GM20431 (cell line): ENCODE measurements around the gene MIER2.

Experiments
- in situ Hi-C: fragments of 300-500 bp; cut with MseI, MboI; formaldehyde crosslinking; loops from one replicate; pipeline ENCODE4 v1.15.0; 2020; ENCODE audit warnings: low sequenced_read_pairs; ENCODE audit not compliant: unreplicated experiment

Gene MIER2

DNA sequence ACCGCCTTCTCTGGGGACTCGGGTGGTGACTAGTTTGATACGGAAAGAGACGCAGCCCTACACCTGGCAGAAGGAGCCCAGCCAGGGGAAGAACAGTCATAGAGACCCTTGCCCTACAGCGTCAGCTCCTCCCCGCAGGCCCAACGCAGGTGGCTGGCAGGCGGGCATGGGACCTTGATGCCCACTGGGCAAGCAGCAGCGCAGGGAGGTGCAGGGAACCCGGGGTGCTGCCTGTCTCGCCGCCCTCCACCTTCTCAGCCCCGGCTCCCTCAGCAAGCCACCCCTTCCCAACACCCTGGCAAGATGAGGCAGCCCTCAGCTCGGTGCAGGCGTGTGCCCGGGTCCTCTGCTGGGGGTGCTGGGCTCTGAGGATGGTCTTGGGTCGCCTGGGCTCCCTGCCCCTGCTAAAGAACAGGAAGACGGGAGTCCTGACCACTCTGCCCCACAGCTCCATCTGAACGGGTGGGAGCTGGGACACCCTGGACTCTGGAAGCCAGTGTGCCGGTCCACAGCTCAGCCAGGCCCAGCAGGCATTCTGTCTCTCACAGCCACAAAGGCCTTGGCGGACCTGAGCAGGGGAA is 9.0 kb downstream of the MIER2 start:
- in situ Hi-C loops: no loop called here

DNA sequence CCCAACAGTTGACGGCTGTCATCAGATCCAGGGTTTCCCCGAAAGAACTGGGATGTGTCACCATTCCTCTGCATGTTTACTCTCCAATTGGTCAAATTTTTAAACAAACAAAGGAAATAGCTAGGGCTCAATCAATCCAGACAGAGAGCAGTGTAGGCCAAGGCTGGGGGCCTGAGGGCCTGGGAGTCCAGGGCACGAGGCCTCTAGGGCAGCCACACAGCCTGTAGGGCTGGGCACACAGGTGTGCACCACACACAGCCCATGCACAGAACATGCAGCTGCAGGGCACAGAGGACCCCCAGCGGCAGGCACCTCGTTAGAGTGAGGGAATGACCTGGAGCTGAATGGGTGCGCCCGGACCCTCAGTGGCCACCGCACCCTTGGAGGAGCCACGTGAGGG is 9.5 kb downstream of the MIER2 start:
- in situ Hi-C loops: no loop called here

DNA sequence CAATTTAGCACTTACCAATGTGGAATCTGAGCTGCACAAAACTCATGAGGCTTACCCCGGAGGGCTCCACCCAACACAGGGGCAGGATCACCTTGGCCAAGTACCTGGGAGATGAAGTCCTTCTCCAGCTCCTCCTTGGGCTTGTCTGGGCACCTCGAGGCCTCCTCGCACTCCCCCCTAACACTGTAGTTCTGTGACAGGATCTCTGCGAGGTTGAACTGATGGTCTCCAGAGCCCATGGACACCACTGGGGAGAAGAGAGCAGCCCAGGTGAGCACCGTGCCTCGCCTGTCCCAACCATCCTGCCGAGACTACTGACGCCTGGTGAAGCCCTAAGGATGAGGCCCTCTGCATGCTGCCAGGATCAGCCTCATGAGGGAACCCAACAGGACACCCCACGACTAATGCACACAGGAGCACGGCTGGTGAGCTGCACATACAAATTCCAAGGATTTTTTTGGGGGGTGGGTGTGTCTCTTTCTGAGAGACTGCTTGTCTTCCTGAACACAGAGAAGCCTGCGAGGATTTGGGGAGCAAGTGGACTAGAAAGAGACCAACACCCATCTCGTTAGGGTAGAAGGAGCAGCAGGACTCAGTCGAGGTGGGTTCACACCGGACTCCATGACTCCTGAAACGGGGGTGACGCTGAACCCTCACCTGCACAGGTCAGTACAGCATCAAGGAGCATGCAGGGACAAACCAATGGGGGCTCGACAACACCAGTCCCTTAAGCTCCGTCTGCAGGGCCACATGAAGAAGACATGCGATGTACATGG is 10.1 kb downstream of the MIER2 start:
- in situ Hi-C loops: no loop called here

DNA sequence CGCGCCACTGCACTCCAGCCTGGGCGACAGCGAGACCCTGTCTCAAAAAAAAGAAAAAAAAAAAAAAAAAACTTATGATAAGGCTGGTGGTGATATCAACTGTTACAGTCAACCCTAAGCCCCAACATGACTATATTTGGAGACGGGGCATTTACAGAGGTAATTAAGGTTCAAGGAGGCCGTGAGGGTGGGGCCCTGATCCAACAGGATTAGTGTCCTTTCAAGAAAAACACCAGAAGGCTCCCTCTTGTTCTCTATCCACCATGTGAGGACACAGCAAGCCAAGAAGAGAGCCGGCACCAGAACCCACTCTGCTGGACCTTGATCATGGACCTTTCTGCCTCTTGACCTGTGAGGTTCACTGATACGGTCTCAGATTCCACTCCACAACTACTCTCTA is 14.1 kb downstream of the MIER2 start:
- in situ Hi-C loops: no loop called here

DNA sequence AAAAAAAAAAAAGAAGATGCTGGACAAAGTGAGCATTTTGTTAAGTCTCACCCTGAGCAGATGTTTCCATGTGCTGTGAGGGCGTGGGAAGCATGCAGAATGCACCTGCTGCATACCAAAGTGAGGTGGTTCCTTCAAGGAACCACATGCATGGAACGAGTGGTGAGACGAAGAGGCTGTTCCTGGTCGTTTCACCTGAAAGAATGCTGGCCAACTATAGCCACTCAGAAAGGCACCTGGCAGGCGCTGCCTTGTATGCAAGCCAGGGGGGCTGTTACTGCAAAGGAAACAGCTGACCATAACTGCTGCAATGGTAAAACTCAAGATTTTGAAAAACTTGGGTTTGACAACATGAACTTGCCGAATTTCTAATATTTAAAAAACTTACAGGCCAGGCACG is 14.7 kb downstream of the MIER2 start:
- in situ Hi-C loops: no loop called here

DNA sequence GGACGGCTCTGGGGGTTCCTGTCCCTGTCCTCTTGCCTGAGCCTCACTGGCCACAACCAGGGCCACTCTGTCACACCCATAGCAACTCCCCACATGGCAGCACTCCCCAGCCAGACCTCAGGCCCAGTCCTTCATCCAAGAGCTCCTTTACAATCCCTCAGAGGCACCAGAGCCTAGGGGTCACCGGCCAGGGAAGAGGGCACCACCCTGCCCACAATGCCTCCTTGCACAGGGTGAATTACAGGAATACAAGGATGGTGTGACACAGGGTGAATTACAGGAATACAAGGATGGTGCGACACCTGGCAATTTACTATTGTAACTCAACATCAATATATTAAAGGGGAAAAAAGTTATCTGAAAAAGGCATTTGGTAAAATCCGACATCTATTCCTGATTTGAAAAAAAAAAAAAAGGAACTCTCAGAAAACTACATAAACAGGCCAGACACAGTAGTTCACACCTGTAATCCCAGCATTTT is 16.5 kb downstream of the MIER2 start:
- in situ Hi-C loops: no loop called here

DNA sequence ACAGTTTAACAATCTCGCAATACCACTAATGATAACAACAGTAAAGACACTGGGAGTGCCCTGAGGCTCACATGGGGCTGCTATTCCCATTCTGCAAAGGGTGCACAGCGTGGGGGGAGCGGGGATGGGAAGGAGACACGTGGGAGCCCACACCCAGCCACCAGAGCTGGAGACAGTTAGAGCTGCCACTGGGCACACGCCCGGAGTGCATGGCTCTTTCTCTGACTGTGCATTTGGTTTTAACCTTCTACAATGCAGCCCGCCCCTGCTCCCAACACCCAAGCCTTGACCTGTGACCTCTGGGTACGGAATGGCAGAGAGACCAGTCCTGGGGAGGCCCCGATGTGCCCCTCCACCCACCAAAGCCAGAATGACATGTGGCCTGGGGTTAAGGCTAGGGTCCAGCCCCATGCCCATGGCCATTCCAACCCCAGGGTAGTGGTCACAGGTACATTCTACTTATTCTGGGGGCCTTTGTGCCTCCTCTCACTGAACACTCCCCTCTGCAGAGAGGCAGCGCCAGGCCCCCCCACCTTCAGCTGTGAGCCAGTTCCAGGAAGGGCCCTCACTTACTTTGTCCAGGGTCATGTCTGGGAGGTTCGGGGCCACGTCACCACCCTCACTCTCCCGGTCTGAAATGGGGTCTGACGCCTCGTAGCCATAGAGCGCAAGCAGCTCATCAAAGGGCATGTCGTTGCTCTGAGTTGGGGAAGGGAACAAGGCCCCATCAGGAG is 17.1 kb downstream of the MIER2 start:
- in situ Hi-C loops: no loop called here

DNA sequence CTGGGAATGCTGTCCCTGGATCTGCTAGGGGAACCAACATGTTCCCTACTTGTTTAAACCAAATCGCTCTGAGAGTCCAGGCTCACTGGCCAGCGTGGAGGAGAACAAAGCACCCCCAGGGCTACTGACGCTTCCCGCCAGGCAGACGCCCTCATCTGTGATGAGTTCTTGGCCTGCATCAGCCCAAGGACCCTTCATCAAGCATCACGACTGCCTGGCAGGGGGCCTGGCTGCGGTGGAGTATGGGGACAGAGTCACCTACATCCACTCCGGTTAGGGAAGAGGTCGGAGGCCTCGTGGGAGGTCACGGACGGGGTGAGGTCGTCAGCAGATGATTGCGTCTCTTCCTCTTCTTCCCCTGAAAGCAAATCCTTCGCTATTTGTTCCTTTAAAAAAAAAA is 17.7 kb downstream of the MIER2 start:
- in situ Hi-C loops: no loop called here

DNA sequence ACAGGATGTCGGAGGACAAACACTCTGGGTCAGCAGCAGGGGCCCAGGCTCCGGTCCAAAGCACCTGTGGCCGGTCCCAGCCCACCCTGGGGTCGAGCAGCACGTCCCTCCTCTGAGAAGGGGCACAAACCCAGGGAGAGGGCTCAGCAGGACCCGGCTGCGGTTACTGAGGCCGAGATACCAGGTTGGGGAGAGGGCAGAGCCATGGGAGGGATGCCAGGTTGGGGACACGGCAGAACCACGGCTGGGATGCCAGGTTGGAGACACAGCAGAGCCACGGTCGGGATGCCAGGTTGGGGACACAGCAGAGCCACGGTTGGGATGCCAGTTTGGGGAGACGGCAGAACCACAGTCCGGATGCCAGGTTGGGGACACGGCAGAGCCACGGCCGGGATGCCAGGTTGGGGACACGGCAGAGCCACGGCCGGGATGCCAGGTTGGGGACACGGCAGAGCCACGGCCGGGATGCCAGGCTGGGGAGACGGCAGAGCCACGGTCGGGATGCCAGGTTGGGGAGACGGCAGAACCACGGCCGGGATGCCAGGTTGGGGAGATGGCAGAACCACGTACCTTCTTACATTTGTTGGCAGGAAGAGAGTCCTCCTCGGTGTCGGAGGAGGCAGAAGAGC is 18.5 kb downstream of the MIER2 start:
- in situ Hi-C loops: no loop called here

DNA sequence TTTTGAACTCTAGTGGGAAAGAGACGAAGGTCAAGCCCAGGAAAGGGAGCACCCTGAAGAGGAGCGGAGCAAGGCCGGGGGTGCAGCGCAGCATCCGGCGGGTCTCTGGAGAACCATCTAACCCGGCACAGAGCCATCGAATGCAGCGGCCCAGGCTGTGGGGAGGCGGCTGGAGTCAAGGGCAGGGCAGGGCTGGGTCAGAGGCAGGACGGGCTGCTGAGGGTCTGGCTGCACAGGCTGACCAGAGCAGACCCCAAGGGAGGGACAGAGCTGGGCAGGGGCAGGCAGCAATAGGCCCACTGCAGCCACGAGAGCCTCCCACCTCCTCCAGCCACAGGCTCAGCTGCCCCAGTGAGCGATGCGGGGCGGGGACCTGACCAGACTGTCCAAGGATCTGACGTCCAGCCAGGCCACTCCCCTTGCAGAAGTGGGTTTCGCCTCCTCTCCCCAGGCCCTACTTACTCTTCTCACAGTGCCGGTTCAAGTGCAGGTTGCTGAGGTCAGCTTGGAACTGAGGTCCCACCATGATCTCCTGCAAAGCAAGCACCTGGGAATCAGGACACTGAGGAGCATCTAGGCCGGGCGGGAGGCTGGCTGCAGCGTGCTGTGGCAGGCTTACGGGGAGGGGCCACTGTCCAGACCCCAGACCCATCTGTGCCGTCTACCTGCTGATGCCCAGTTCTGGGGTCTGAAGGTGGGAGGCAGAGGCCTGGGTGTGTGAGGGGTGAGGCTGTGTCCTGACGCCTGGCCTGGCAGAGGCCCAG is 19.2 kb downstream of the MIER2 start:
- in situ Hi-C loops: no loop called here

DNA sequence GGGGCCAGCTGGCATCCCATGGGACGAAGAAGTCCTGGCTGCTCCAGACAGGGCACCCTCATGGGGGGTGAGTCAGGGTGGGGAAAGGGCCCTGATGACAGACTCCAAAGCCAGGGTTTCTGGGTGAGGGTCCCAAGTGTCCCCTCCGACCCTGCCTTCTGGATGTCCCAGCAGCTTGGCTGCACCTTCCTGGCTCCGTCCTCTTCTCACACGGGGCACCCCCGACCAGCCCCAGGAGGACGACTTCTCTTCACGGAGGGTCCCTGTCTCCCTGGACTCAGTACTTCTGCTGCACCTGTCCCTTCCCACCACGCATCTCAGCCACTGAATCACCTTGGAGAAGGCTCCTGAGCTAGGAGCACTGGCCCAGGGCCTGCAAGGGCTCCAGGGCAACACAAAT is 19.9 kb downstream of the MIER2 start:
- in situ Hi-C loops: no loop called here

DNA sequence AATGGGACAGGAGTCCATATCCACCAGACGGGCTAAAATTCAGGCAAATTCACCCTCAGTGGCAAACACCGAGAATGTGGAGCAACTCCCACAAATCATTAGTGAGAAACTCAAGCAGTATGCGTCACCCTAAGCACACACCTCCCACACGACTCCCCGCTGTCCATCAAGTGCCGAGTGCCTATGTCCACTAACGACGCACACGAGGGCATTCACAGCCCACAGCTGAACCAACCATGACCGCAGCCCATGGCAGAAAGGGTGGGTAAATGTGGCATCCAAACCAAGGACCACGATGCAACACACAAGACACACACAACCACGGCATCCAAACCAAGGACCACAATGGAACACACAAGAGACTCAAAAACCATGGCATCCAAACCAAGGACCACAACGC is 22.0 kb downstream of the MIER2 start:
- in situ Hi-C loops: no loop called here

DNA sequence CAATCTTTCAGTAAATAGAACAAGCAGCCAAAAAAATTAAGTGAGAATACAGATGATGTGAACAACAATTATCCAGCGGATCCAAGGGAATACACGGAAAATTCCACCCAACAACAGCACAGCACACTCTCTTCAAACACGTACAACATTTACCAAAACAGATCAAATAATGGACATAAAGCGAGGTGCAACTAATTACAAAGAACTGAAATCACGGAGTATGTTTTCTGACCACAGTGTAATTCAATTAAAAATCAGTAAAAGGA is 26.2 kb downstream of the MIER2 start:
- in situ Hi-C loops: no loop called here

DNA sequence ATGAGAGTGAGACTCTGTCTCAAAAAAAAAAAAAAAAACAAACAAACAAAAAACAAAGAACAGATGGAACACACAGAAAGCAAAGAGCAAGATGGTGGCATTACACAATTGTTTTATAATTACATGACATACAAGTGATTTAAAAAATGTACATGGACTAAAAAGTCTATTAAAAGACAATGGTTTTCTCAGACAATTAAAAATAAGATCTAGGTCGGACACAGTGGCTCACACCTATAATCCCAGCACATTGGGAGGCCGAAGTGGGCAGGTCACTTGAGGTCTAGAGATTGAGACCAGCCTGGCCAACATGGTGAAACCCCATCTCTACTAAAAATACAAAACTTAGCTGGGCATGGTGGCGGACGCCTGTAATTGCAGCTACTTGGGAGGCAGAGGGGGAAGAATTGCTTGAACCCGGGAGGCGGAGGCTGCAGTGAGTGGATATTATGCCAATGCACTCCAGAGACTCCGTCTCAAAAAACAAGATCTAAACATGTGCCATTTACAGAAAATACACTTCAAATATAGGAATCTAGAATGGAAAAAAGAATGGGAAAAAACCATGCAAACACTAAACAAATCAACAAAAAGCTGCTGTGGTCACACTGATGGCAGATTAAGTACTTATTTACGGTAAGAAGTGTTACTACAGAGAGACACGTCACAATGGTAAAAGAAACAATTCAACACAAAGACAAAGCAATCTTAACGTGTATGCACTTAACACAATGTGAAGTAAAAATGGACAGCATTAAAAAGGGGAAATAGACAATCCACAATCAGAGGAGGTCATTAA is 26.7 kb downstream of the MIER2 start:
- in situ Hi-C loops: no loop called here

DNA sequence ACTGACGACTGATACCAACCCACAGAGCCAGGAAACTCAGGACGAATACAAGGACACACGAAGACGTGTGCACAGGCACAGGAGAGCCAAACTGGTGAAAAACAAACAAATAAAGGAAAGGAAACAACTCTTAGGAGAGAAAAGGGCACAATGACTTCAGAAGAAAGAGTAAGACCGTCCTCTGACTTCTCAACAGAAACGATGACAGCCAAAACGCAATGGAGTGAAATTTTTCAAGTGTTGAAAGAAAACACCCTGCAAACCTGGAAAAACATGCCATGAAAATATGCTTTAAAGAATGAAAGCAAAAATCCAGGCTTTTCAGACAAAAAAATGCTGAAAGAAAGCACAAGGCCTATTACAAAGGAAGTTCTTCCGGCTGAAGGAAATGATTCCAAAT is 28.8 kb downstream of the MIER2 start:
- in situ Hi-C loops: no loop called here

DNA sequence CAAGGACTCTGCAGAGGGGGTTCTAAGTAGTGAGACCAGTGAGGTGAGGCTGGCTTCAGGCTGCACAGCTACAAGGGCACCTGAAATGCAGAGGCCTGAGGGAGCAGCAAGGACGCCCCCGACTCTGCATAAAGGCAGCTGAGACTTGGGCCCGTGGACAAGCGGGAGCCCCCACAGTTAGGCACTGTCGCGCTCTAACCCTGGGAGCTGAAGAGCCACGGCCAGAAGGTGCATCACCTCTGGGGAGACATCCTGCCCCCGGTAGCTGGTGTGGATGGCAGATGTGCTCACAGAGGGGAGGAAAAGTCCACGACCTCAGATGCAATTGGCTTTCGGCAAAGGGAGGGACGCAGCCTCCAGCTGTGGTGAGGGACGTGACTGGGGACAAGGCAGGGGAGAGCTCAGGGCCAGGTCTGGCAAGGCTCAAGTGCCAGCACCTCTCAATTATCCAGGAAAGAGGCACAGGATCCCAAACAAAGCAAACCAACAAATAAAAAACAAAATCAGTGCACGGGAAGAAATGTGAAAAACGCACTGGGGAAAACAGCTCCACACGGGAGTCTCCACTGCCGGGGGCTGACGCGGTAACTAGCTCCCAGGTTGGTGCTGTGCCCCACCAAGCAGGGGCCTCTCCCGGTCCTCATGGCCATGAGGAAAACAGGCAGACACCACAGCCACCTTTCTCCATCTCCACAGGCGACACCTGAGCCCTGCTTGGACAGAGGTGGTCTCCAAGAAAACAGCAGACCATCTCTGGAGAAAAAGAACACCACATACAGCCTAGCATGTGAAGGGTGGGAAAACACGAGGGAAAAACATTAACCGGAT is 30.4 kb downstream of the MIER2 start:
- in situ Hi-C loops: no loop called here

DNA sequence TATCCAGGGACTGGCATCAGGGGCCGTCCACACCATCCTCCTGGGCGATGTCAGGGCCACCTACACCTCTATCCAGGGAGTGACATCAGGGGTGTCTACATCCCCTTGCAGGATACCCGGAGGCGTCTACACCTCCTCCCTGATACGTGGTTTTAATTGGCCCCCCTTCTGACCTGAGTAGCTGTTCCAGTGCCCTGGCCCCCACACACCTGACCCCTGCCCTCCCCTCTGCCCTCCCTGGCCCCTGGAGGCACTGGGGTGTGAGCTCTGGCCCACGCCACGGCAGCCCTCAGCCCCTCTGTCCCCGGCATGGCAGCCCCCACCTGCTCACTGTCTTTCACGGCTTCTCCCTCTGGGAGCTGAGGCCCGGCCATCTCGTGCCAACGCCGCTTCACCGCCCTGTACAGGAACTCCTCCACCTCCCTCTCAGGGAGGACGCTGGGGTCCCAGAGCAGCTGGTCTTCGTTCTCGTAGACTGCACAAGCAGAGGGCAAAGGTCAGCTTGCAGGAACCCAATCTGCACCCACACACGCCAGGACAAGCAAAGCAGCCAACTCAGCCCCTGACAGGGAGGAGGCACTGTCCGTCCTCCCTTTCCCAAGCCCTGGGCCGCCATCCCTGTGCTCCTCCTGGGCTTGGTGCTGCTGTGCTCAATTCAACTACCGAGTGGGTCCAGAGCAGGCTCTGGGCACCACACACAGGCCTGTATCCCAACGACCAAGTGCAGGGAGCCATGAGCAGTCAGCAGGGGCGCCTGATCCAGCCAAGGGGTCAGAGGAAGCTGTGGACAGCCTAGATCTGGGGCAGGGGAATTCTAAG is 31.2 kb downstream of the MIER2 start:
- in situ Hi-C loops: no loop called here

DNA sequence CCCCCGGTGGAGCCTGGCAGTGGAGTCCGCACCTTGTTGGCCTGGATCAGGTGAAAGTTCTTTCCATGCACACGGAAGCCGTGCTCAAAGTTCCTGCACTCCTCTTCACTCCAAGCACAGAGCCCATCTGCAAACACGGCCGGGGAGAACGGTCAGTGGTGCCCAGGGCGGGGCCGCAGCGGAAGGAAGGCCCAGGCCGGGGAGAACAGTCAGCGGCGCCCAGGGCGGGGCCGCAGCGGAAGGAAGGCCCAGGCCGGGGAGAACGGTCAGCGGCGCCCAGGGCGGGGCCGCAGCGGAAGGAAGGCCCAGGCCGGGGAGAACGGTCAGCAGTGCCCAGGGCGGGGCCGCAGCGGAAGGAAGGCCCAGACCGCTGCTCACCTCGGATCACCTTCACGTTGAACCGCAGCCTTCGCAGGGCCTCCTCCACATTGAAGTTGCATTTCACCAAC is 32.8 kb downstream of the MIER2 start:
- in situ Hi-C loops: no loop called here
